Activated CD4-positive, CD25-positive, alpha-beta regulatory T cell treated with anti-CD3 and anti-CD28 coated beads, Interleukin-2, amount 50 U/mL, for 16 hours (primary cell): Measurements from ENCODE around the gene ZNF331.

Experiments used
- DNase-seq: peaks from one replicate; pipeline ENCODE4 v3.0.0-alpha.2; 2020; ENCODE audit warnings: low read depth, low spot score

The ZNF331 gene

GRCh38 chr19:53571339-53571738, 33.4 kb downstream of the ZNF331 start:
- no peak for DNase-seq

- DNase-seq: no peak
Measured at GRCh38 chr19:53576941-53577653, 39.2 kb downstream of the ZNF331 start.

- DNase-seq: no peak
Measured at GRCh38 chr19:53577968-53578367, 40.0 kb downstream of the ZNF331 start.

- no peak for DNase-seq
Measured at GRCh38 chr19:53579518-53579917, 41.6 kb downstream of the ZNF331 start.

GRCh38 chr19:53580871-53581835, 43.2 kb downstream of the ZNF331 start:
- no peak for DNase-seq

GRCh38 chr19:53581871-53582279, 43.9 kb downstream of the ZNF331 start:
- DNase-seq: no peak

- no peak for DNase-seq
Measured at GRCh38 chr19:53583181-53583580, 45.2 kb downstream of the ZNF331 start.

- DNase-seq: no peak
Measured at GRCh38 chr19:53586277-53586691, 48.3 kb downstream of the ZNF331 start.

GRCh38 chr19:53594811-53595509, 57.0 kb downstream of the ZNF331 start:
- no peak for DNase-seq

- DNase-seq: no peak
Measured at GRCh38 chr19:53595510-53595867, 57.5 kb downstream of the ZNF331 start.

- DNase-seq: no peak
Measured at GRCh38 chr19:53596056-53596455, 58.1 kb downstream of the ZNF331 start.

- DNase-seq: no peak
Measured at GRCh38 chr19:53597023-53597422, 59.1 kb downstream of the ZNF331 start.

- no peak for DNase-seq
Measured at GRCh38 chr19:53598361-53598760, 60.4 kb downstream of the ZNF331 start.

- no peak for DNase-seq
Measured at GRCh38 chr19:53600217-53600616, 62.3 kb downstream of the ZNF331 start.

- no peak for DNase-seq
Measured at GRCh38 chr19:53606031-53606430, 68.1 kb downstream of the ZNF331 start.

GRCh38 chr19:53608381-53608780, 70.4 kb downstream of the ZNF331 start:
- no peak for DNase-seq

- no peak for DNase-seq
Measured at GRCh38 chr19:53612762-53613526, 75.0 kb downstream of the ZNF331 start.

GRCh38 chr19:53621885-53622740, 84.2 kb downstream of the ZNF331 start:
- no peak for DNase-seq

GRCh38 chr19:53624771-53625545, 87.0 kb downstream of the ZNF331 start:
- no peak for DNase-seq

GRCh38 chr19:53626486-53626885, 88.5 kb downstream of the ZNF331 start:
- no peak for DNase-seq
